ENCODE data around the gene TENT5C. TPM values are rescaled to one million over a fixed set of nuclear protein-coding genes. Genes with fewer than 3 reads are reported as not detected.

TENT5C gene
- total RNA-seq, 2 donors from 2014 or later, result 16.3 to 21.6 TPM

DNA sequence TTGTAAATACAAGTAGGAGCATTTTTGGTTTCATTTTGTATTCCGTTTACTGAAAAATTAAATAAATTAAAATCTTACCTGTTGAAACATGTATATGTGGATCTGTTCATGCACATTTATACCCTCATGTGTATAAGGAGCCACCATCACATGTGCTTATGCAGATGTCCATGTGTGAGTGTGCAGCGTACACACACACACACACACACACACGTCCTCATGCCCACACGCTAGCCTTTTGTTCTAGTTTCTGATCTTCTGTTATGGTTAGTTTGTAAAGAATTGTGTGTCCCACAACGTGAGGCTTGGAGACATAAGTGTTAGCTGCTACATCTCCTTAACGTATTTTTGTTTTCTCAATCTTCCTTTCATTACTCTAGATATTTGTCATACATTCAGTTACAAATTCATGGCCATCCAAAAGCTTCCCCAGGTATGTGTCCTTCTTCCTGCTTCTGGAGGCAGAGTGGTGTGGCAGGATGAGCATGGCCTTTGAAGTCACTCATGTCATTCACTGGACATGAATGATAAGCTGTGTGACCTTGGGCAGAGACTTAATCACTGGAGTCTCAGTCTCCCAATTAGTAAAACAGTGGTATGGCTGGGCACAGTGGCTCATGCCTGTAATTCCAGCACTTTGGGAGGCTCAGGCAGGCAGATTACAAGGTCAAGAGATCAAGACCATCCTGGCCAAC lies 54.6 kb downstream of the TENT5C start:
- intact Hi-C loops (cut with DNase I), result no loop called here
- ATAC-seq, result no peak
- DNase-seq, result no peak

DNA sequence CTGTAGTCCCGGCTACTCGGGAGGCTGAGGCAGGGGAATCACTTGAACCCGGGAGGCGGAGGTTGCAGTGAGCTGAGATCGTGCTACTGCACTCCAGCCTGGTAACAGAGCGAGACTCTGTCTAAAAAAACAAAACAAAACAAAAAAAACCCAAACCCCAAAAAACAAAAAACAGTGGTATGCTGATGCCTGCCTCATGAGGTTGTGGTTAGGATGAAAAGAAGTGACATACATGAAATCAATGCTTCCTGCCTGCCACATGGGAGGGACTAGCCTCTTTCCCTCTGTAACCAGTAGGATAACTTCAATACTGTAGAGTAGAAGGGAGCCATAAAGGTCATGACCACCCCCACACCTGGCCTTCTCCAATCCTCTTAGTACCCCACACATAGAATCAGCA lies 55.2 kb downstream of the TENT5C start:
- intact Hi-C loops (cut with DNase I), result no loop called here
- no peak for DNase-seq
- ATAC-seq, result no peak

DNA sequence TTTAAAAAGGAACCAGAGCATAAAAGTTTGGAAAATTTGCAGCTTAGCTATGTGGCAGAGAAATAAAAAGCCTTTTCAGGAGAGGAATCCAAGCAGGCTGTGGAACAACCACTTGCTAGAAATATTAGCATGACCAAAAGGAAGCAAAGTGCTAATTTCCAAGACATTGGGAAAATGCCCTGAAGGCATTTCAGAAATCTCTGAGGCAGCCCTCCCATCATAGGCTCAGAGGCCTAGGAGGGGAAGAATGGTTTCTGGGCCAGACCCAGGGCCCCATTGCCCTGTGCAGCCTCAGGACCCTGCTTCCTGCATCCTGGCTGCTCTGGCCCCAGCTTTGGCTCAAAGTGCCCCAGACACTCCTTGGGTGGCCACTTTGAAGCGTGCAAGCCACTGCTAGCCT lies 56.8 kb downstream of the TENT5C start:
- ATAC-seq (no peak), DNase-seq (no peak)
- intact Hi-C loops (cut with DNase I), result no loop called here

DNA sequence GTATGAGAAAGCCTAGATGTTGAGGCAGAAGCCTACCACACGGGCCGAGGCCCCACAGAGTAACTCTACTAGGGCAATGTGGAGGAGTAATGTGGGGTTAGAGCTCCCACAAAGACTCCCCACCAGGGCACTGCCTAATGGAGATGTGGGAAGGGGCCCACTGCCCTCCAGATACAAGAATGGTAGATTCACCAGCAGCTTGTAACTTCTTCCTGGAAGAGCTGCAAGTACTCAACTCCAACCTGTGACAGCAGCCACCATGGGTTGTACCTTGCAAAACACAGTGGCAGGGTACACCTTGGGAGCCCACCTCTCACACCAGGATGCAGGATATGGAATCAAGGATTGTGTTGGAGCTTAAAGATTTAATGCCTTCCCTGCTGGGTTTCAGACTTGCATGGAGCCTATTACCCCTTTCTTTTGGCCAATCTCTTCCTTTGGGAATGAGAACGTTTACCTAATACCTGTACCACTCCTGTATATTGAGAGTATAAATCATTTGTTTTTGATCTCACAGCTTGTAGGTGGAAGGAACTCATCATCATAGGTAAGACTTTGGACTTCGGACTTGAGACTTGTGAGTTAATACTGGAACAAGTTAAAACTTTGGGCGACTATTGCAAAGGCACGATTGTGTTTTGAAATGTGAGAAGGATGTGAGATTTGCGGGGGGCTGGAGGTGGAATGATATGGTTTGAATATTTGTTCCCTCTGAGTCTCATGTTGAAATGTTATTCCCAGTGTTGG lies 57.5 kb downstream of the TENT5C start:
- ATAC-seq, result no peak
- intact Hi-C loops (cut with DNase I), result no loop called here
- DNase-seq, result no peak

DNA sequence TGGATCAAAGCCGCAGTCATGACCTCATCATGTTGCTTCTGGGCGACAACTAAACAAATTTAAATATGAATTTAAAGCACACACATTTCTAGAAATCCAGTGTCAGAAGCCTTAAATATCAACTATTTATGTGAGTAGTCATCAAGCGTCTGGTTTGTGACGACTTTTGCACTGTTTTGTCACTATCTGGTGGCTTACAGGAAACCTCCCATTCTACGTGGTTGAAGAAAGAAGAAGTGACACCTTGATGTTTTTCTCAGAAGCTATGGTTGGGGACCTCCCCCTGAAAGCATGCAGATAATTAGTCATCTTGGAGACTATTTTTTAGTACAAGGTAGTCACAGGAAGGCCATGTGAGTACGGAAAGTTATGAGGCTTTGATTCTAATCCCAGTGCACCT lies 58.5 kb downstream of the TENT5C start:
- intact Hi-C loops (cut with DNase I), result no loop called here
- peak in 1 of 2 donors; percentile 74 for ATAC-seq
- DNase-seq, result no peak

DNA sequence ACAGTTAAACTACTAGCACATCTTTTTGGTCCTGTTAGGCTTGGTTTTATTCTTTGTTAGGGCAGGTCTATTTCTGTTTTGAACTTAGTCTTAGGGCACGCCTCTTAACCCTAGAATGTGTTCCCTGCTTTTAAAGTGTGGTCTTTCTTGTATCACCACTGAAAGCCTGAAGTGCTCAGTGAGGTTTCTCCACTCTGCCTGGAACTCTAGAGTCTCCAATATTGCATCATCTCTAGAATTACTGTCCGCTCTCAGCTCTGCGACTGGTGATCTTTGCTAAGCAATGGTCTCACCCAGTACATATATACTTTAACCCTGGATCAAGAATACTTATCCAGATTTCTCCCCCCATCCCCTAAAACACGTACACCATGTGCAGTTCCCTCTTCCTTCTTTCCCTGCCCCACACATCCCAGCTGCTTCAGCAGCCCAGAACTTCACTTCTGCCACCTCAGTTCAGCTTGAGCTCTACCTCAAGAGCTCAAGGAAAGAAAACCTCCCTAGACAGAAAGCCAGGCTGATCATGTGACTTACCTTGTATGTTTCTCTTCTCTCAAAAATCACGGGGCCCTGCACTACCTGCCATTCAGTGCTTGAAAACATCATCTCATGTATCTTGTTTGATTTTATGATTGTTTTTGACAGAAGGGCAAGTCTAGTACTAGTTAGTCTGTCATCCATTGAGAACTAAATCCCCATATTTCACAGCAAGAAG lies 59.9 kb downstream of the TENT5C start:
- intact Hi-C loops (cut with DNase I), result no loop called here
- ATAC-seq, result no peak
- DNase-seq, result no peak

DNA sequence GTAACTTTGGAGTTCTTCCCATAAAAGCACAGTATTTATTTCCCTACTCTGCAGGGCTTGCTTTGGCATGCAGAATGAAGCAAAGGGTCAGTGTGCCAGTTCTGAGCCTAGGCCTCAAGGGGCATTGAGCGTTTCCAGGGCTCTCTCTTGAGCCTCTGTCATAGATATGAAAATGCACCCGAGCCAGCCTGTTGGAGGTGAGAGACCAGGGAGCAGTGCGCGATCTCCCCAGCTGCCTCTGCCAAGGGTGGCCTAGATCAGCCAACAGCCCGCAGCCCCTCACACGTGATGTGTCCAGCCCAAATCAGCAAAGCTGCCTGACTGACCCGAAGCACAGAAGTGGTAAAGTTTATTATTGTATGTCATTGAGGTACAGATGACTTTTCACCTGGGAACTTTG lies 63.7 kb downstream of the TENT5C start:
- DNase-seq (no peak), ATAC-seq (peak; percentile 9 to 25)

DNA sequence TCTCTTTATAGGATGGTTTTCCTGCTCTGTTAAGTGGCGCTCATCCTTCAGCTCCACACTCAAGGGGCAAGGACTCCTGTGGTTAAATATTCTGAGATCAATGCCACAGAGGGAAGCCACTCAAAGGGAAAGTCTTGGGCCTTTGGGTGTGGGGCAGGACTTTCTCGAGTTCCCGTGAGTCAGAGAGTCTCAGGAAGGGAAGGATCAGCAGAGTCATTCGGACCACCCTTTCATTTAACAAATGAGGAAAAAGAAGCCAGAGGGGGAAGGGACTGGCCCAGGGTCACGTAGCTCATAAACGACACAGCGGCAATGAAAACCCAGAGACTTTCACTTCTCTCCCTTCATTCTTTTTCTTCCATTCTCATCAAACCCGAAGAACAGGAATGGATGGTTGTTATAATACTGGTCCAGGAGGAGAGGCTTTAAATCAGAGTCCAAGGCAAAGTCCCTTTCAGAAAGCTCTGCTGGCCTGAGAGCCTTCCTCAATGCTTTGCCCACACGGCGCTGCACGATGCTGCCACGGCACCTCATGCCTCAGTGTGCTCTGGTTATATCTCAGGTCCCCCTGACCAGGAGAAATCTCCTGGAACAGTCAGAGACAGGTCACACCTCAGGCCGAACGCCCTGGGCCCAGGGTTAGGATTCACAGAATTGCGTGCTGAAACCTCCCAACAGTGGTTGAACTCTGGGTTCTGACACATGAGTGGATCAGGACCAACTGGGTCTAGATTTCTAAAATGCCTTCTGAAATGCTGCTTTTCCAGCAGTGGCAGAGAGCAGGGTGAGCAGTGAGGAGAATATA lies 65.3 kb downstream of the TENT5C start:
- no peak for DNase-seq
- intact Hi-C loops (cut with DNase I), result loop anchor here in 1 of 2 donors (10.0 kb wide), 1 partner anchor 84 kb away; no protein-coding TSS in a partner anchor
- ATAC-seq, result no peak

More for the DNA sequence above, 63.7 kb downstream of the TENT5C start:
- intact Hi-C loops (cut with DNase I), result no loop called here

DNA sequence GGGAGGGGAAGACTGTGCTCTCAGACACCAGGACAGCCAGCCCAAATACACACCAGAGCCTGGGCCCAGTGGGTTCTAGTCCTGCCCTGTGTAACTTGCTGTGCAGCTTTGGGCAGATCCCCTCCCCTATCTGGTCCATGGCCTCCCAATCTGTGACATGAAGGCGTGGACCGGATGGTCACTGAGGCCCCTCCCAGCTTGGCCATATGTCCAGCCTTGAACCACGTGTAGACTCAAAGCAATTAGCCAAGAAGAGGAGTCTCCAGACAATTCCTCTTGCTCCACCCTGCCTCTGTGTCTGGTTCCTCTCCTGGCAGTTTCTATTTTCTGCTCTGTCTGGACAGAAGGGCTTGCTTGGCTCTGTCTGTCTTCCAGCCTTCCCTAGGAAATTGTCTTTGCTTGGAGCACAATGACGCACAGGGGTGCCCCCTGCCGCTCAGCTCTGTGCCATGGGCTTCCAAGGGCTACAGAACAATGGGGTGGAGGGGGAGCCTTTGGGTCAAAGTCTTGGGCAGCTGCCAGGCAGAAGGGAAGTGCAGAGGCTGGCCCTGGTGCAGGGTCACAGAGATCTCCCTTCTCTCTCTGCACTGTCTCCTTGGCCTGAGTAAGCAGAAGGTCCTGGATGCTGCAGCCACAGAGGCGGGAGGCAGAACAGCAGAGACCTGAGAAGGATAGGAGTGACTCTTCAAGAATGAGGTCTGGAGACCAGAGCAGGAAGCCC lies 66.1 kb downstream of the TENT5C start:
- peak; percentile 82 for DNase-seq
- intact Hi-C loops (cut with DNase I), result loop anchor here in 1 of 2 donors (10.0 kb wide), 1 partner anchor 83 kb away; no protein-coding TSS in a partner anchor
- ATAC-seq, result peak; percentile 72 to 84

DNA sequence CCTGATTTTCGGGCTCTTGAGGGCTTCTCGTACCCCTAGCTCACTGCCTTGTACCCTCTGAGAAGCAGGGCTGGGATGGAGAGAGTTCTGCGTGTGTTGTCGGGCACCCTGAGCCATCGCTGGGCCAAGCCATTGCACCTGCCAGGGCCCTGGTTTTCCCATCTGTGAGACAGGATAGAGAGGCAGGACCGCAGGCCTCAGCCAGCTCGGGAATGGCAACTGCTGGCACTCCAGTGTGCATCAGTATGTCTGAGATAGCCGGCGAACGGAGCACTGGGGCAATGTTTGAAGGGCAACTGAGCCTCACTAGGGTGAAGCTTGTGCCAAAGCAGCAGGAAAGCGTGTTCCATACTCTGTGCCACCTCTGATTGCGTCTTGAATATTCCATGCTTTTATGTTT lies 66.9 kb downstream of the TENT5C start:
- ATAC-seq (peak in 1 of 2 donors; percentile 29), DNase-seq (no peak)
- intact Hi-C loops (cut with DNase I), result loop anchor here in 1 of 2 donors (10.0 kb wide), 1 partner anchor 82 kb away; no protein-coding TSS in a partner anchor

DNA sequence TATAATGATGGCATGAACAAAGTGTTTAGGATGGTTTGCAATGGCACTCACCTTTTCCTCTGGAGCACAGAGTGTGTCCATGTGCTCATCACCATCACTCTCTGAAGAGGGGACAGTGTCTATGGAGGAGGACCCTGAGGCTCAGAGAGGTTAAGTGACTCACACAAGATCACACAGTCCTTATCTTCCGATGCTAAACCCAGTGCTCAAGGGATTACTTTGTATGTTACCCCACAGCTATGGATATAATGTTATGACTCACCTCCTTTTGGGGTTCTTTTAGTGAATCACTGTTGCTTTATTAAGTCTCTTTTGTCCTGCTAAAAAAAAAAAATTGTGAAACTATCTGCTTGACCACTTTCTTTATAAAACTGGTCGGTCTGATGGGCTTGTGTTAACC lies 67.6 kb downstream of the TENT5C start:
- intact Hi-C loops (cut with DNase I), result loop anchor here in 1 of 2 donors (10.0 kb wide), 1 partner anchor 81 kb away; no protein-coding TSS in a partner anchor
- peak in 1 of 2 donors; percentile 20 for ATAC-seq
- no peak for DNase-seq

DNA sequence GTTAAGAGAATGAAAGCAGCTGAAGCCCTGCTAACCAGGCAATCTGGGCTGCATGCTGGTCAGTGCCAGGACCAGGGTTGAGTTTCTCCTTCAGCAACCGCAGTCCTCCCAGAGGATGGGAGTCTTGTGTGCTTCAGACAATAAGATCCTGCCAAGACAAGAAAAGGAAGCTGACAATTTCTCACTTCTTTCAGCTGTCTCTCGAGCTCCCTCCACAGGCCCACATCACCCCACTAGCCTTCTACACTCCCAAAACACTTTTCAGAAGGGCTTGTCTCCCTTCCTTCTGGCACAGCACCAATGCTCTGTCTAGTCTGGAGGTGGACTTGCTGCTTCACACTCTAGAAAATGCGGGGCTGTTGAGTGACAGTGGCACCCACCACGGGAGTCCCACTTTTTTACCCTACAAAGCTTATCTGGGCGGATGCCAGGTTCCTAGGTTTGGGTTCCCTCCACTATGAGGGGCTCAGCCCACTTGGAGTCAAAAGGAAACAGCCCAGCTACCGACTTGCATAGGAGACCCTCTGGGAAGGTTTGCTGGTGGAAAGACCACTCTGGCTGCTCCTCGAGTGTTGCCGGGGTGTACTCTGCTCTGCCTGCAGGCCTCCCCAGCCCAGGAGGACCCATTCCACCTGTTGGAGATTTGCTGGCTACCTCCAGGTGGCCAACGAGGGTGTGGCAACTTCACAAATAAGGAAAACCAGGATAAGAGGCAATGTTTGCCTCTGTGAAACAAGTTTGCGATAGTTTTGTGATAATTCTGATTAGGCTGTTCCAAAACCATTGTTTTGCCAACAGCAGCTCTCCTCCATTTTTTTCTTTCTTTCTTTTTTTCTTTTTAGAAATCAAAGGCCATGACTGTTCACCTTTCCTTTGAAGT lies 68.9 kb downstream of the TENT5C start:
- intact Hi-C loops (cut with DNase I), result loop anchor here in 1 of 2 donors (5.0 to 10.0 kb wide), 2 partner anchors 67 to 80 kb away; partner anchors contain the start of gene TENT5C

DNA sequence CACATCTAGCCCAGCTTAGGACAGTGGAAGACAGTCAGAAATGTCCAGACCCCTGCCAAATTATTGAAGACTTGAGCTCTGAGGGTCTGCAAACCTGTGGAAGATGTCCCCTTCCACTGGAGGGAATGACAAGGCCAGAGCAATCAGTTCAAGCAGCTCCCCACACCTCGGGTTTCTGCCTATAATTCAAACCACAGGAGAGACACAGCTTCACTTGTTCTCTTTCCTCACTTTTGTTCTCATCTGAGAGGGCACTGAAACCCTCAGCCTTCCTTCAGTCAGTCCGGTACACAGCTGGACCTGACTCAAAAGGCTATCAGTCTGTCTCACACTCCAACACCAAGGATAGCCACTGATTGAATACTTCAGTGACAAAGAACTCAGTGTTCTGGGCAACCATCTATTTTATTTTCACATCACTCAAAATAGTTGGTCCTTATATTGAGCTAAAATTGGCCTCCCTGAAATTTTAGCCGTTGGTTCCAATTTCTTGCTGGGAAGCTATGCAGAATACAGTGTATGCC lies 70.1 kb downstream of the TENT5C start:
- peak; percentile 36 to 45 for ATAC-seq

More for the DNA sequence above, 68.9 kb downstream of the TENT5C start:
- no peak for ATAC-seq
- DNase-seq, result no peak

DNA sequence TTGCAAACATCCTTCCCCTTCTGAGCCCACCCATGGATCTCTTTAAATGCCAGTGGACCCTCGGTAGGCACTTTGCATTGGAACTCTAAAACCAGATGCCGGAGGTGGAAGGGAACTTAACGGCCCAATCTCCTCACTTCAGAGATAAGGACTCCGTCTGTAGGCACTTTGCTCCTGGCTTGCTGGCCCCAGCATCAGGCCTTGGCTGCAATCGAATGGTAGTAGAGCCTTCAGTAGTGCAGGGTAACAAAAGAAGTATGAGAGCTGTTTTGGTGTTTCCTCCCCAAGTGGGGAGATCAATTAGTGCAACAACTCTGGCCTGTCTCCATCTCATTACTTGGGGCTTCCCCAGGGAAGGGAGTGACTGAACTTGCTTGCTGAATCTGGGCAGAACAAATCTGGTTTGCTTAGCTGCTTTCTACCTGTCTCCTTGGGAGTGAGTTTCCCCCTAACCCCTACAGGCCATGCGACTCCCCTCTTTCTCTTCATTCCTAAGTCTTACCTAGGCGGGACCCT lies 70.8 kb downstream of the TENT5C start:
- DNase-seq (no peak), ATAC-seq (no peak)
- intact Hi-C loops (cut with DNase I), result loop anchor here in 1 of 2 donors (5.0 to 10.0 kb wide), 2 partner anchors 69 to 78 kb away; partner anchors contain the start of gene TENT5C

More for the DNA sequence above, 70.1 kb downstream of the TENT5C start:
- intact Hi-C loops (cut with DNase I), result loop anchor here in 1 of 2 donors (5.0 to 10.0 kb wide), 2 partner anchors 69 to 79 kb away; partner anchors contain the start of gene TENT5C
- DNase-seq, result no peak

All from left cardiac atrium (tissue), 4 donors.